GM12892 (cell line): ENCODE data around the gene P3H3.

Source experiments
- DNase-seq: peaks from one replicate; pipeline ENCODE4 v3.0.0; 2011; ENCODE audit not compliant: insufficient read length
- FAIRE-seq: peaks from 2 replicates; lab custom pipeline; 2011; peaks lifted over from hg19 to GRCh38; lab: Jason Lieb, UNC
- POLR2A ChIP-seq: IDR thresholded peaks from 2 replicates; pipeline ENCODE4 v1.6.1; 2011; ENCODE audit warnings: low read depth, low read length, control low read depth
- POLR2AphosphoS5 ChIP-seq: IDR thresholded peaks from 2 replicates; pipeline ENCODE4 v1.6.1; 2011; ENCODE audit warnings: low read depth, low read length, control low read depth
- TAF1 ChIP-seq: IDR thresholded peaks from 2 replicates; pipeline ENCODE4 v1.6.1; 2011; ENCODE audit warnings: low read depth, mild to moderate bottlenecking, control low read depth, low read length, borderline replicate concordance

P3H3 gene

GRCh38 chr12:6817098-6817497 is 11.1 kb upstream of the P3H3 start:
- FAIRE-seq (no peak), DNase-seq (no peak)
- no peak for TF ChIP-seq TAF1
- no peak for TF ChIP-seq POLR2A
- no peak for TF ChIP-seq POLR2AphosphoS5

- FAIRE-seq: no peak
- TF ChIP-seq POLR2A: no peak
- no peak for TF ChIP-seq TAF1
These were observed 10.5 kb upstream of the P3H3 start for GRCh38 chr12:6817662-6818157.

GRCh38 chr12:6818222-6818621 is 10.0 kb upstream of the P3H3 start:
- no peak for FAIRE-seq

More at GRCh38 chr12:6817662-6818157, 10.5 kb upstream of the P3H3 start:
- no peak for DNase-seq

GRCh38 chr12:6818645-6819044 is 9.6 kb upstream of the P3H3 start:
- FAIRE-seq: no peak
- TF ChIP-seq POLR2AphosphoS5 (no peak), TAF1 (no peak), POLR2A (no peak)
- no peak for DNase-seq

More at GRCh38 chr12:6818222-6818621, 10.0 kb upstream of the P3H3 start:
- DNase-seq: no peak
- no peak for TF ChIP-seq TAF1
- TF ChIP-seq POLR2AphosphoS5: no peak
- TF ChIP-seq POLR2A: no peak

GRCh38 chr12:6819106-6820030 is 8.8 kb upstream of the P3H3 start:
- FAIRE-seq: no peak
- TF ChIP-seq POLR2A: no peak
- TF ChIP-seq POLR2AphosphoS5: no peak
- TF ChIP-seq TAF1: no peak
- no peak for DNase-seq

- FAIRE-seq: no peak
- no peak for TF ChIP-seq POLR2AphosphoS5
- TF ChIP-seq TAF1: no peak
- no peak for TF ChIP-seq POLR2A
- DNase-seq: no peak
These were observed 8.0 kb upstream of the P3H3 start for GRCh38 chr12:6820166-6820565.

- no peak for TF ChIP-seq POLR2AphosphoS5
- no peak for TF ChIP-seq TAF1
- FAIRE-seq: no peak
- DNase-seq: peak; percentile 10
These were observed 6.4 kb upstream of the P3H3 start, which contains the start of gene GPR162 for GRCh38 chr12:6821591-6822425. Gene GPR162 (plus strand): TSS chr12:6821821. CDS start chr12:6823899, 2,078 bp downstream.

- no peak for DNase-seq
- FAIRE-seq: no peak
- TF ChIP-seq POLR2A: no peak
- no peak for TF ChIP-seq POLR2AphosphoS5
- no peak for TF ChIP-seq TAF1
These were observed 5.6 kb upstream of the P3H3 start for GRCh38 chr12:6822426-6823135.

- no peak for TF ChIP-seq POLR2A
- DNase-seq (peak; percentile 11), FAIRE-seq (no peak)
These were observed 4.8 kb upstream of the P3H3 start for GRCh38 chr12:6823182-6824084.

- TF ChIP-seq TAF1 (no peak), POLR2AphosphoS5 (no peak), POLR2A (no peak)
- FAIRE-seq: no peak
- no peak for DNase-seq
These were observed 4.0 kb upstream of the P3H3 start for GRCh38 chr12:6824085-6824775.
